IMR-90 (cell line): ENCODE data around the gene FMN2. TPM values are rescaled to one million over a fixed set of nuclear protein-coding genes. Genes with fewer than 3 reads are reported as not detected.
A peak's percentile ranks its signal among the peaks of the same experiment; 100 is the strongest.

ENCODE experiments used
- ATAC-seq: fragments of 200-7000 bp; cut with Tn5 transposase; 2 replicates; pipeline ENCODE4 v1.9.1; 2020; ENCODE audit warnings: low read depth, mild to moderate bottlenecking, moderate library complexity
- BruUV-seq: library from RNA; stranded (reverse); fragments of 400-500 nt; replicated peaks from 2 replicates; lab custom pipeline; 2021; lab: Mats Ljungman, UMichigan
- CTCF ChIA-PET: fragments of 300-600 bp; formaldehyde crosslinking; extraction: SDS; loops from one replicate; lab custom pipeline; 2021; ENCODE audit warnings: antibody characterized with exemption; lab: Yijun Ruan, JAX
- POLR2A ChIA-PET: fragments of 300-600 bp; sonication (Branson Sonifier 250); formaldehyde crosslinking; loops from one replicate; lab custom pipeline; 2022; ENCODE audit warnings: antibody characterized with exemption; ENCODE audit not compliant: unreplicated experiment; lab: Charles Lee
- DNase-seq: peaks from one replicate; pipeline ENCODE4 v3.0.0; 2013
- H2AFZ ChIP-seq: replicated peaks from 2 replicates; pipeline ENCODE3; 2013; ENCODE audit warnings: low read length, mild to moderate bottlenecking; ENCODE audit not compliant: poor library complexity
- H2AK5ac ChIP-seq: 2 replicates; pipeline ENCODE4 v1.6.1; 2013; ENCODE audit warnings: low read depth, low read length, inconsistent platforms
- H2AK9ac ChIP-seq: replicated peaks from 2 replicates; pipeline ENCODE3; 2013; ENCODE audit warnings: mild to moderate bottlenecking, low read depth, low read length, moderate library complexity; ENCODE audit not compliant: poor library complexity
- H2BK120ac ChIP-seq: 2 replicates; pipeline ENCODE4 v1.6.1; 2013; ENCODE audit warnings: low read depth, low read length, inconsistent platforms
- H2BK15ac ChIP-seq: 3 replicates; pipeline ENCODE4 v1.6.1; 2013; ENCODE audit warnings: low read depth, low read length, inconsistent platforms
- H2BK20ac ChIP-seq: 2 replicates; pipeline ENCODE4 v1.6.1; 2013; ENCODE audit warnings: low read depth, mild to moderate bottlenecking, inconsistent platforms, low read length, moderate library complexity
- H2BK5ac ChIP-seq: 2 replicates; pipeline ENCODE4 v1.6.1; 2013; ENCODE audit warnings: mild to moderate bottlenecking, low read depth, low read length, inconsistent platforms; ENCODE audit not compliant: poor library complexity, severe bottlenecking
- H3K14ac ChIP-seq: replicated peaks from 2 replicates; pipeline ENCODE4 v1.6.1; 2013; ENCODE audit warnings: low read depth, low read length, inconsistent platforms
- H3K18ac ChIP-seq: 2 replicates; pipeline ENCODE4 v1.6.1; 2013; ENCODE audit warnings: low read depth, low read length, control low read depth
- H3K23ac ChIP-seq: 2 replicates; pipeline ENCODE4 v1.6.1; 2013; ENCODE audit warnings: low read depth, low read length, inconsistent platforms
- H3K27ac ChIP-seq: 2 replicates; pipeline ENCODE4 v1.5.1; 2013; ENCODE audit warnings: mild to moderate bottlenecking, control low read depth, low read length; ENCODE audit not compliant: insufficient read depth
- H3K27me3 ChIP-seq: 2 replicates; pipeline ENCODE4 v1.6.1; 2013; ENCODE audit warnings: low read length; ENCODE audit not compliant: control insufficient read depth, insufficient read depth
- H3K36me3 ChIP-seq: 2 replicates; pipeline ENCODE4 v1.6.1; 2013; ENCODE audit warnings: low read length, mixed read lengths; ENCODE audit not compliant: control insufficient read depth, insufficient read depth
- H3K4ac ChIP-seq: 2 replicates; pipeline ENCODE4 v1.6.1; 2013; ENCODE audit warnings: low read depth, low read length, inconsistent platforms
- H3K4me1 ChIP-seq: 2 replicates; pipeline ENCODE4 v1.6.1; 2013; ENCODE audit warnings: low read length, mixed read lengths; ENCODE audit not compliant: control insufficient read depth, insufficient read depth
- H3K4me2 ChIP-seq: 2 replicates; pipeline ENCODE4 v1.6.1; 2013; ENCODE audit warnings: low read depth, mild to moderate bottlenecking, control low read depth, low read length, moderate library complexity
- H3K4me3 ChIP-seq: 2 replicates; pipeline ENCODE4 v1.5.1; 2013; ENCODE audit warnings: low read depth, mild to moderate bottlenecking, control low read depth, low read length, moderate library complexity; ENCODE audit not compliant: insufficient read depth
- H3K56ac ChIP-seq: 2 replicates; pipeline ENCODE4 v1.6.1; 2013; ENCODE audit warnings: low read length, inconsistent platforms; ENCODE audit not compliant: insufficient read depth; ENCODE audit errors: extremely low read depth
- H3K79me1 ChIP-seq, 2 experiments: 2 replicates each; pipeline ENCODE4 v1.6.1; 2013; ENCODE audit warnings: low read length in 2 of 2, inconsistent platforms in 1 of 2, low read depth in 1 of 2
- H3K9ac ChIP-seq: 2 replicates; pipeline ENCODE4 v1.6.1; 2013; ENCODE audit warnings: low read depth, low read length, control low read depth
- H3K9me1 ChIP-seq: 2 replicates; pipeline ENCODE4 v1.6.1; 2013; ENCODE audit warnings: low read length, inconsistent platforms; ENCODE audit not compliant: insufficient read depth
- H3K9me3 ChIP-seq: 2 replicates; pipeline ENCODE4 v1.6.1; 2013; ENCODE audit warnings: low read length; ENCODE audit not compliant: control insufficient read depth, insufficient read depth
- H4K20me1 ChIP-seq: 2 replicates; pipeline ENCODE4 v1.6.1; 2013; ENCODE audit warnings: low read length, inconsistent platforms; ENCODE audit not compliant: insufficient read depth
- H4K5ac ChIP-seq: 2 replicates; pipeline ENCODE4 v1.6.1; 2013; ENCODE audit warnings: mild to moderate bottlenecking, low read depth, low read length, control low read depth
- H4K8ac ChIP-seq, 2 experiments: 2 replicates each; pipeline ENCODE4 v1.6.1; 2013; ENCODE audit warnings: low read depth in 2 of 2, low read length in 2 of 2, control low read depth in 1 of 2, inconsistent platforms in 1 of 2
- H4K91ac ChIP-seq: 2 replicates; pipeline ENCODE4 v1.6.1; 2013; ENCODE audit warnings: low read depth, low read length, inconsistent platforms; ENCODE audit not compliant: insufficient read depth
- MAFK ChIP-seq: IDR thresholded peaks from 2 replicates; pipeline ENCODE4 v1.6.1; 2012; ENCODE audit warnings: low read depth, low read length, improper control_type of control experiment
- RAD21 ChIP-seq: IDR thresholded peaks from 2 replicates; pipeline ENCODE4 v1.6.1; 2012; ENCODE audit warnings: low read length, improper control_type of control experiment
- WGBS, 2 experiments: methylation state at CpG; one replicate each; pipeline versions ENCODE4 v1.1.5 to v1.1.7; 2013; ENCODE audit warnings: missing lambda C conversion rate in 2 of 2; ENCODE audit not compliant: insufficient read length in 1 of 2; ENCODE audit errors: extremely low coverage in 2 of 2; 5-methylcytosine and 5-hydroxymethylcytosine counted together
- dilution Hi-C: fragments of 300-500 bp; cut with HindIII; formaldehyde crosslinking; loops from one replicate; pipeline ENCODE4 v1.14.3; 2018; ENCODE audit warnings: low sequenced_read_pairs; ENCODE audit not compliant: unreplicated experiment
- in situ Hi-C: fragments of 300-500 bp; cut with MboI; formaldehyde crosslinking; loops from 3 replicates; pipeline ENCODE4 v1.14.3; 2019; ENCODE audit warnings: low sequenced_read_pairs, inconsistent platforms, mixed read lengths
- intact Hi-C: fragments of 100-400 bp; cut with micrococcal nuclease; formaldehyde crosslinking; loops from 2 replicates; pipeline ENCODE4 v1.10.0; 2022
- polyA plus RNA-seq, 3 experiments: library from polyadenylated mRNA; depleted of rRNA; stranded (reverse); fragments of >200 nt; gene quantifications; 2 replicates each; pipeline ENCODE4 v1.2.3, GENCODE V29; 2012; ENCODE audit warnings: low replicate concordance in 1 of 3
- total RNA-seq: library from RNA; depleted of rRNA; stranded (reverse); fragments of >200 nt; gene quantifications from 2 replicates; pipeline ENCODE4 v1.2.3, GENCODE V29; 2012

The FMN2 gene
- total and polyA plus RNA-seq, 2 of the 4 experiments (the other 2 are of a cell fraction), result 29.0 to 35.8 TPM

GRCh38 chr1:240462277-240462676 lies 370.6 kb downstream of the FMN2 start:
- H4K8ac ChIP-seq, result no peak overlapping the region
- no peak overlapping the region for H2BK15ac ChIP-seq

More at GRCh38 chr1:240462277-240462676, 370.6 kb downstream of the FMN2 start:
- CTCF ChIA-PET, result no interaction called here
- Histone ChIP-seq H3K36me3 (no peaks in the 10 kb centered on the region), H2BK120ac (no peak overlapping the region), H3K4me3 (no peak overlapping the region), H3K27ac (no peak overlapping the region), H2BK5ac (no peak overlapping the region), H4K20me1 (no peaks in the 10 kb centered on the region), H3K56ac (no peak overlapping the region), H4K5ac (no peak overlapping the region), H3K4me2 (no peak overlapping the region), H2AFZ (no peak overlapping the region), H3K4me1 (peaks cover 18% of the 10 kb centered on the region), H2AK9ac (no peak overlapping the region), H2BK20ac (no peak overlapping the region), H3K9ac (no peak overlapping the region), H3K23ac (no peak overlapping the region), H3K79me1 (peaks cover 13 to 47% of the 10 kb centered on the region in 2 experiments; a peak in 3 of 4 replicates), H4K91ac (no peak overlapping the region), H3K18ac (no peak overlapping the region), H2AK5ac (no peak overlapping the region), H3K27me3 (no peaks in the 10 kb centered on the region), H3K9me1 (peaks cover 5% of the 10 kb centered on the region), H3K14ac (no peak overlapping the region), H3K4ac (no peak overlapping the region), H3K9me3 (no peaks in the 10 kb centered on the region)
- WGBS, 2 experiments, result no CpG with 5 or more reads among the region's 3 CpGs
- POLR2A ChIA-PET, result no interaction called here
- no peak for DNase-seq
- no peak for ATAC-seq
- TF ChIP-seq RAD21 (no peak), MAFK (peak; percentile 41; the same call in 1 of the 2 replicates)
- dilution Hi-C loops, result no loop called here
- BruUV-seq, result no TSS peak
- intact Hi-C loops, result no loop called here
- in situ Hi-C loops, result loop anchor here (25.0 kb wide), 1 partner anchor 225 kb away; no protein-coding TSS in a partner anchor
